DOHH2 (cell line): ENCODE measurements around the gene FHL1.

Experiments used
- H3F3A ChIP-seq: fragments of 200-600 bp; sonication (generic), shearing (Covaris generic); 2 replicates; pipeline ENCODE4 v1.6.0; 2016; ENCODE audit warnings: antibody characterized with exemption, mild to moderate bottlenecking; ENCODE audit not compliant: control insufficient read depth, insufficient read depth
- H3K27ac ChIP-seq: fragments of 200-600 bp; sonication (generic); 2 replicates; pipeline ENCODE4 v1.5.1; 2014; ENCODE audit warnings: low read depth, mild to moderate bottlenecking, low read length, moderate library complexity
- H3K27me3 ChIP-seq: fragments of 200-600 bp; sonication (generic); 2 replicates; pipeline ENCODE4 v1.6.1; 2014; ENCODE audit warnings: mild to moderate bottlenecking, low read length, mixed read lengths; ENCODE audit not compliant: control insufficient read depth
- H3K36me3 ChIP-seq: fragments of 200-600 bp; sonication (generic); 2 replicates; pipeline ENCODE4 v1.6.1; 2014; ENCODE audit warnings: mild to moderate bottlenecking, low read length, moderate library complexity, mixed read lengths; ENCODE audit not compliant: control insufficient read depth
- H3K4me1 ChIP-seq: fragments of 200-600 bp; sonication (generic); 2 replicates; pipeline ENCODE4 v1.6.1; 2014; ENCODE audit warnings: mild to moderate bottlenecking, low read length, mixed read lengths; ENCODE audit not compliant: control insufficient read depth
- H3K4me2 ChIP-seq: fragments of 200-600 bp; sonication (generic); 2 replicates; pipeline ENCODE4 v1.6.0; 2014; ENCODE audit warnings: mild to moderate bottlenecking, low read length, moderate library complexity
- H3K4me3 ChIP-seq: fragments of 200-600 bp; sonication (generic); 2 replicates; pipeline ENCODE4 v1.5.1; 2014; ENCODE audit warnings: mild to moderate bottlenecking, low read length, mixed read lengths
- H3K79me2 ChIP-seq: fragments of 200-600 bp; sonication (generic); 2 replicates; pipeline ENCODE4 v1.6.1; 2014; ENCODE audit warnings: mild to moderate bottlenecking, low read length, mixed read lengths; ENCODE audit not compliant: control insufficient read depth
- H3K9me2 ChIP-seq: fragments of 200-600 bp; sonication (generic); replicated peaks from 2 replicates; pipeline ENCODE4 v1.6.1; 2014; ENCODE audit warnings: mild to moderate bottlenecking, low read length, mixed read lengths; ENCODE audit not compliant: control insufficient read depth
- H3K9me3 ChIP-seq: fragments of 200-600 bp; sonication (generic); 2 replicates; pipeline ENCODE4 v1.6.1; 2014; ENCODE audit warnings: antibody characterized with exemption, low read length, mixed read lengths; ENCODE audit not compliant: control insufficient read depth, insufficient read depth
- H4K20me1 ChIP-seq: fragments of 200-600 bp; sonication (generic); 2 replicates; pipeline ENCODE4 v1.6.0; 2014; ENCODE audit warnings: low read depth, mild to moderate bottlenecking, antibody characterized with exemption, low read length, moderate library complexity; ENCODE audit not compliant: control insufficient read depth, insufficient read depth
- CTCF ChIP-seq: fragments of 200-600 bp; sonication (generic); IDR thresholded peaks from one replicate; pipeline ENCODE4 v1.5.1; 2014; ENCODE audit warnings: antibody characterized with exemption, mild to moderate bottlenecking, low read depth, low read length; ENCODE audit not compliant: poor library complexity, severe bottlenecking
- EZH2phosphoT487 ChIP-seq: fragments of 200-600 bp; sonication (generic); IDR thresholded peaks from 2 replicates; pipeline ENCODE4 v1.6.1; 2017; ENCODE audit warnings: borderline replicate concordance, mild to moderate bottlenecking, antibody characterized with exemption, low read length, moderate library complexity, mixed read lengths

Gene FHL1

GRCh38 chrX:136211766-136212556 is 64.6 kb downstream of the FHL1 start:
- Histone ChIP-seq H3K36me3 (no peaks in the 10 kb centered on the region), H3K4me3 (no peak overlapping the region), H3K79me2 (no peaks in the 10 kb centered on the region), H3K9me2 (no peaks in the 10 kb centered on the region), H3K27me3 (no peaks in the 10 kb centered on the region), H3K4me1 (peaks cover 16% of the 10 kb centered on the region), H3K4me2 (no peak overlapping the region), H3K9me3 (no peaks in the 10 kb centered on the region), H4K20me1 (no peaks in the 10 kb centered on the region), H3K27ac (no peak overlapping the region), H3F3A (no peaks in the 10 kb centered on the region)
- no peak for TF ChIP-seq CTCF
- TF ChIP-seq EZH2phosphoT487, result no peak

DNA sequence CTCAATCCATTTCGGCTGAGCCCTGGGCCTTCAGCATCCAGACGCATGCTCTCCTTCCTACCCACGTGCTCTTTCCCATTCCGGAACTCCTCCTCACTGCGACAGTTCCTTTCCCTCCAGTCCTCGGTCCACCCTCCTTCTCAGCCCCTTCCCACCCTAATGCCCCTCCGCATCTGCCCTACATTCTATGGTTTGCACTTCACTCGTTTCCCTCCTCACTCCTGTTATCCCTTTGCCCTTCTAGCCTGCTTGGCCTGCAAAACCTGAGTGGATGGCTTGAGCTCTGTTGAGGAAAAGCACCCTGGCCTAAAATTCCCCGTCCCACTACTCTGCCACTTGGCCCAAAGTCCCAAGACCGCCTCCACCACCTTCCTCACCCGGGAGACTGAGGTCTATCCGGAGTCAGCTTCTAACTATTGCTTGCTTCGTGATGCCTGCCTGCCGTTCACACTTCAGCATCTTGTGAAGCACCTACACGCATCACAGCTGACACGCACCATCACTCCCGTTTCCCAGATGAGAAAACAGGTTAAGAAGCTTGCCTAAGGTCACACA is 65.3 kb downstream of the FHL1 start:
- H3K4me1 ChIP-seq, result peaks cover 16% of the 10 kb centered on the region
- H3K4me2 ChIP-seq, result no peak overlapping the region
- H4K20me1 ChIP-seq, result no peaks in the 10 kb centered on the region
- TF ChIP-seq CTCF (no peak), EZH2phosphoT487 (no peak)
- no peaks in the 10 kb centered on the region for H3K9me2 ChIP-seq
- no peak overlapping the region for H3K4me3 ChIP-seq
- no peaks in the 10 kb centered on the region for H3K9me3 ChIP-seq
- no peaks in the 10 kb centered on the region for H3K27me3 ChIP-seq
- H3K36me3 ChIP-seq, result no peaks in the 10 kb centered on the region
- no peaks in the 10 kb centered on the region for H3K79me2 ChIP-seq
- H3K27ac ChIP-seq, result no peak overlapping the region
- H3F3A ChIP-seq, result no peaks in the 10 kb centered on the region

GRCh38 chrX:136214551-136214950 is 67.2 kb downstream of the FHL1 start:
- no peaks in the 10 kb centered on the region for H3K36me3 ChIP-seq
- H3F3A ChIP-seq, result no peaks in the 10 kb centered on the region
- H3K4me3 ChIP-seq, result no peak overlapping the region
- H4K20me1 ChIP-seq, result no peaks in the 10 kb centered on the region
- no peak overlapping the region for H3K4me2 ChIP-seq
- H3K27ac ChIP-seq, result no peak overlapping the region
- peaks cover 16% of the 10 kb centered on the region for H3K4me1 ChIP-seq
- TF ChIP-seq CTCF, result no peak
- TF ChIP-seq EZH2phosphoT487, result no peak
- no peaks in the 10 kb centered on the region for H3K9me3 ChIP-seq
- H3K79me2 ChIP-seq, result no peaks in the 10 kb centered on the region
- H3K9me2 ChIP-seq, result no peaks in the 10 kb centered on the region
- no peaks in the 10 kb centered on the region for H3K27me3 ChIP-seq
